Islet of Langerhans (tissue), 1 donor: Measurements from ENCODE around the gene PSMF1.
"Not testable (repeated sequence)": the region's sequence is repeated elsewhere in the genome, so short reads cannot be mapped to it uniquely, and the experiment has no call there.

Experiments
- FAIRE-seq: peaks from one replicate; lab custom pipeline; 2011; peaks lifted over from hg19 to GRCh38; lab: Jason Lieb, UNC

The PSMF1 gene

GRCh38 chr20:1215386-1216170, 97.2 kb downstream of the PSMF1 start:
- no peak for FAIRE-seq

- not testable (repeated sequence) for FAIRE-seq
Observed at GRCh38 chr20:1216527-1217427, 98.4 kb downstream of the PSMF1 start.
